Measurements from ENCODE around the gene AKAP6. TPM values are rescaled to one million over a fixed set of nuclear protein-coding genes. Genes with fewer than 3 reads are reported as not detected.

Gene AKAP6
- total and polyA plus RNA-seq, 12 donors = 0.71 to 24.7 (median 8.1) TPM

DNA sequence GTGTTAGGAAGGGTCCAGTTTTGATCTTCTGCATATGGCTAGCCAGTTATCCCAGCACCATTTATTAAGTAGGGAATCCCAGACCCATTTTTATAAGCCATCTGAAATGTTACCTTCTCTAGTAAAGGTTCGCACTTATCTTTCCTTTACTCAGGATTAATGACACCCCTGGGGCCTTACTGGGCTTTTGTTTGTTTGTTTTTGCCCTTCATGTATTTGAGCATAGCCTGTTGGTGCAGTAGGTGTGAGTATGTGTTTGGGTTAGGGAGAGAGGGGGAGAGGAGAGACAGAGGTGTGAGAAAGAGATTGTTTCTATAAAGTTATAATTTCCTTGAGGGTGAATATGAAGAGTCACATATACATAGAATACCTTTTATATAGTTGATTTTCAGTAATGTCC is 96.9 kb downstream of the AKAP6 start:
- TF ChIP-seq, protein P1, sequence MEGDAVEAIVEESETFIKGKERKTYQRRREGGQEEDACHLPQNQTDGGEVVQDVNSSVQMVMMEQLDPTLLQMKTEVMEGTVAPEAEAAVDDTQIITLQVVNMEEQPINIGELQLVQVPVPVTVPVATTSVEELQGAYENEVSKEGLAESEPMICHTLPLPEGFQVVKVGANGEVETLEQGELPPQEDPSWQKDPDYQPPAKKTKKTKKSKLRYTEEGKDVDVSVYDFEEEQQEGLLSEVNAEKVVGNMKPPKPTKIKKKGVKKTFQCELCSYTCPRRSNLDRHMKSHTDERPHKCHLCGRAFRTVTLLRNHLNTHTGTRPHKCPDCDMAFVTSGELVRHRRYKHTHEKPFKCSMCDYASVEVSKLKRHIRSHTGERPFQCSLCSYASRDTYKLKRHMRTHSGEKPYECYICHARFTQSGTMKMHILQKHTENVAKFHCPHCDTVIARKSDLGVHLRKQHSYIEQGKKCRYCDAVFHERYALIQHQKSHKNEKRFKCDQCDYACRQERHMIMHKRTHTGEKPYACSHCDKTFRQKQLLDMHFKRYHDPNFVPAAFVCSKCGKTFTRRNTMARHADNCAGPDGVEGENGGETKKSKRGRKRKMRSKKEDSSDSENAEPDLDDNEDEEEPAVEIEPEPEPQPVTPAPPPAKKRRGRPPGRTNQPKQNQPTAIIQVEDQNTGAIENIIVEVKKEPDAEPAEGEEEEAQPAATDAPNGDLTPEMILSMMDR (IDR thresholded peaks at IDR 0.05) = no peak
- no peak for TF ChIP-seq POLR2A (IDR thresholded peaks at IDR 0.05)
- intact Hi-C loops (cut with DNase I) = no loop called here
- WGBS, 4 donors = 73 to 94% (median 81%) methylated on average over 1 of the region's 1 CpG

DNA sequence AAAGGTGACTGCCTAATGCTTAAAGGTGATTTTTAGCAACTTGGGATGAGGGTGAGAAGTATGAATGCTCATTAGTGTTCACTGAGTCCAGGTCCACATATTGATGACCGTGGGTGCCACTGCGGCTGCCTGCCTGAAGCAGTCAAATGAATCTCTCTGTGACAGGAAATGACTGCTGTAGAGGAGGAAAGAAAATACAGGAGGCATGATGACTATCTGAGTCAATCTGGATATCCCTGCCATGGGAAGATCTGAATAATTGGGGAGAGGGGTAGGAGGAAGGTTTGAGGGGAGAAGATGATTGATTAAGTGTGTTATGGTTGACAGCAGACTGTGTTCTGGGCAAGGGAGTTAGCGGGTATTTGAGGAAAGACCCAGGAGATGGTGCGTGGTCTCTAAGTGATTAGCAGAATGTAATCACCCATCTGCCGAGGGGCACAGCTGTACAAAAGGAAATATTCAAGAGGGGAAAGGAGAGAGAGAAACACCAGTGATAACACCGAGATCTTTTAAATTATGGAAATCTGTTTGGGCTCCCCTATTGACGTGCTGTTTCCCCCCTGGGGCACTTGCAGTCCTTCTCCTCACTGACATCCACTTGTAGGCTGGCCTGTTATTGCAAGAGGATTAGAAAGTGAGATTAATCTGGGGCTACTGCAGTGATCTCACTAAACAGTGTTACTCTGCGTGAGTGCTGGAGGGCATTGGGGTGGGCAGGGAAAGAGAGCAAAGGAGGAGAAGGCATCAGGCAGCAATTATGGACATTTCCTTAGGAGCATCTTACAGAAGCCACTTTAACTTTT is 97.7 kb downstream of the AKAP6 start:
- no peaks in the 10 kb centered on the region for H3K27me3 ChIP-seq
- 81 to 89% (median 85%) methylated on average over 8 of the region's 8 CpGs for WGBS, 4 donors
- no peaks in the 10 kb centered on the region for H3K9me3 ChIP-seq (replicated peaks in 1 of 3)
- peak overlapping the region in 1 of 5 donors; percentile 50 for H3K27ac ChIP-seq
- DNase-seq = peak in 1 of 7 donors; percentile 76
- no peak for TF ChIP-seq POLR2A (IDR thresholded peaks at IDR 0.05)
- TF ChIP-seq, protein P1 (IDR thresholded peaks at IDR 0.05) = no peak
- no peaks in the 10 kb centered on the region for H3K4me1 ChIP-seq (replicated peaks in 1 of 2)
- intact Hi-C loops (cut with DNase I) = no loop called here
- no peaks in the 10 kb centered on the region for H3K36me3 ChIP-seq (replicated peaks in 1 of 2)
- no peak overlapping the region for H3K4me3 ChIP-seq

More for the DNA sequence above, 96.9 kb downstream of the AKAP6 start:
- DNase-seq = no peak
- Histone ChIP-seq H3K27ac (no peak overlapping the region), H3K4me3 (no peak overlapping the region), H3K4me1 (replicated peaks in 1 of 2) (no peaks in the 10 kb centered on the region), H3K27me3 (no peaks in the 10 kb centered on the region), H3K9me3 (replicated peaks in 1 of 3) (no peaks in the 10 kb centered on the region), H3K36me3 (replicated peaks in 1 of 2) (no peaks in the 10 kb centered on the region)

DNA sequence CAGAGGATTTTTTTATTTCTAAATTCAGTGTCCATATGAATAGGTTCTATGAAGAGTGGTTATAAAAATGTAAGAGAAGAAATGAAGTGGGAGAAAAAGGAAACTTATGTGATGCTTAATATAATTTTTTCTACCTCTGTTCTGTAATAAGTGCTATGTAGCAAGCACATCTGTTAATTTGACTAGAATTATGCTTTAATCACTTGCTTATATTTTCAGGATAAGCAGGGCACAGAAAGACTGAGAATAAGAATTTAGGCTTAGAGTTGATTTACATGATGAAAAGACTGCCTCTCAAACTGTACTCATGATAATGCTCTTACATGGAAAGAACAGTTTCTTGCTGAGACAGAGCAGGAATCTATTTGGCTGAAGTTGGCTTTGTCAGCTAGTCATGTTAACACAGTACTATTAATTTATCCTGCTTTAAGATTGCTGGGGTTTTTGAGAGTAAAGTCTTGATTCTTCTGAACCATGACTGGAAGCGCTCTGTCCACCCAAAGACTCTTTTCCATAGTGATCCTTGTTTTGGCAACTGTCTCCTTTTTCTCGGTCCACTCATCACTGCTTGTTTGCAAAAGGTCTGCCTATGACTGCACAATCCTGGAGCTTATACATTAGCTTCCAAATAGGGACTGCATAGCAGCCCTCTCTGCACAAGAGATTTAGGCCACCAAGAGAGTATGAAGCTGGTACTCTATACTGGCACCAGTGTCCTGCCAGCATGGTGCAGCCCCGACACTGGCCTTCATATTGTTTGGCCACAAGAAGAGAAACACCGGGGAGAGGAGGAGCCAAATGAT is 98.8 kb downstream of the AKAP6 start:
- intact Hi-C loops (cut with DNase I) = no loop called here
- no peak overlapping the region for H3K4me3 ChIP-seq
- no peak overlapping the region for H3K27ac ChIP-seq
- DNase-seq = no peak
- H3K4me1 ChIP-seq (replicated peaks in 1 of 2) = no peaks in the 10 kb centered on the region
- no peaks in the 10 kb centered on the region for H3K27me3 ChIP-seq
- no peaks in the 10 kb centered on the region for H3K36me3 ChIP-seq (replicated peaks in 1 of 2)
- WGBS, 4 donors = 73 to 85% (median 80%) methylated on average over 4 of the region's 4 CpGs
- no peak for TF ChIP-seq POLR2A (IDR thresholded peaks at IDR 0.05)
- TF ChIP-seq, protein P1 (IDR thresholded peaks at IDR 0.05) = no peak
- H3K9me3 ChIP-seq (replicated peaks in 1 of 3) = no peaks in the 10 kb centered on the region

DNA sequence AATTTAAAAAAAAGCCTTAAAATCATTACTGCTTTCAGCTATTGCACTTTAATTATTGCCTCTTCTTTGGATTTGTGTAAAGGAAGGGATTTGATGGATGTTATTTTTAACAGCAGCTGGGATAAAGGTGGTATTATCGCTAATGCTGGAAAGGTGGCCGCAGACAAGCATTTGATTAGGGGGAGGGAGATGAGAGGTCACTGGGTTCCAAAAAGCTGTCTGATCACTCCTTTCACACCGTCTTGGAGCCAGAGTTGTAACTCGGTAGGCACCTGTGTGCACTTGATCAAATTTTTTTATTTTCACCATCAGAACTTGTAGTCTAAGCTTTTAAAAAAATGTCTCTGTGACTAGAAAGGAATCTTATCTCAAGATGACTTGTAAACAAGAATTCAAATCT is 99.8 kb downstream of the AKAP6 start:
- no peak for TF ChIP-seq POLR2A (IDR thresholded peaks at IDR 0.05)
- TF ChIP-seq, protein P1 (IDR thresholded peaks at IDR 0.05) = no peak
- Histone ChIP-seq H3K27me3 (no peaks in the 10 kb centered on the region), H3K36me3 (replicated peaks in 1 of 2) (no peaks in the 10 kb centered on the region), H3K4me3 (no peak overlapping the region), H3K27ac (no peak overlapping the region), H3K9me3 (replicated peaks in 1 of 3) (no peaks in the 10 kb centered on the region), H3K4me1 (replicated peaks in 1 of 2) (no peaks in the 10 kb centered on the region)
- intact Hi-C loops (cut with DNase I) = no loop called here
- 80 to 94% (median 89%) methylated on average over 4 of the region's 4 CpGs for WGBS, 4 donors
- DNase-seq = no peak

Measured in adrenal gland (tissue), 12 donors.